SH-SY5Y (cell line): ENCODE data around the gene WDPCP.

Source experiments
- GATA2 ChIP-seq: IDR thresholded peaks from 2 replicates; pipeline ENCODE4 v1.6.1; 2011; ENCODE audit warnings: mild to moderate bottlenecking, low read depth, low read length
- GATA3 ChIP-seq: IDR thresholded peaks from 2 replicates; pipeline ENCODE4 v1.6.1; 2011; ENCODE audit warnings: low read depth, mild to moderate bottlenecking, low read length, moderate library complexity

DNA sequence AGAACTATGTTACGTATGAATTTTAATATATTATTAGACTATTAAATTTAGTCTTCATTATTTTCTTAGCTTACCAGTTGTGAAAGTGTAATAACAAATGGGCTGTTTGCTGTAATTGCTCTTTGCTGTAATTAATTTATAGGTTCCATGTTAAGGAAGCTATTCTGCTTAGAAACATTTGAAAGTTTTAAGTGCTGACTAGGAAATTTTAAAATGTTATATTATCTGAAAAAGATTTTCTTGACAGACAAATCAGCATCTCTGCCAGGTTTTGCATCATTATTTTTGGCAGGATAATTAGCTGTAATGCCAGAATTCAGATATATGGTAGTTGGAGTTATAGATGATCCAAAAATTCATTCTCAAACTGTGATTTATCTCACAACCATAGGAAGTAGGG, 495.4 kb downstream of the WDPCP start:
- TF ChIP-seq GATA2 (no peak), GATA3 (no peak)
